Ramos (cell line): ENCODE results near the gene DR1.
"Not testable (repeated sequence)": the region's sequence is repeated elsewhere in the genome, so short reads cannot be mapped to it uniquely, and the experiment has no call there.

Source experiments
- in situ Hi-C: fragments of 300-500 bp; cut with MboI; formaldehyde crosslinking; loops from one replicate; pipeline ENCODE4 v1.14.3; 2022; ENCODE audit warnings: low sequenced_read_pairs; ENCODE audit not compliant: unreplicated experiment

Gene DR1

DNA sequence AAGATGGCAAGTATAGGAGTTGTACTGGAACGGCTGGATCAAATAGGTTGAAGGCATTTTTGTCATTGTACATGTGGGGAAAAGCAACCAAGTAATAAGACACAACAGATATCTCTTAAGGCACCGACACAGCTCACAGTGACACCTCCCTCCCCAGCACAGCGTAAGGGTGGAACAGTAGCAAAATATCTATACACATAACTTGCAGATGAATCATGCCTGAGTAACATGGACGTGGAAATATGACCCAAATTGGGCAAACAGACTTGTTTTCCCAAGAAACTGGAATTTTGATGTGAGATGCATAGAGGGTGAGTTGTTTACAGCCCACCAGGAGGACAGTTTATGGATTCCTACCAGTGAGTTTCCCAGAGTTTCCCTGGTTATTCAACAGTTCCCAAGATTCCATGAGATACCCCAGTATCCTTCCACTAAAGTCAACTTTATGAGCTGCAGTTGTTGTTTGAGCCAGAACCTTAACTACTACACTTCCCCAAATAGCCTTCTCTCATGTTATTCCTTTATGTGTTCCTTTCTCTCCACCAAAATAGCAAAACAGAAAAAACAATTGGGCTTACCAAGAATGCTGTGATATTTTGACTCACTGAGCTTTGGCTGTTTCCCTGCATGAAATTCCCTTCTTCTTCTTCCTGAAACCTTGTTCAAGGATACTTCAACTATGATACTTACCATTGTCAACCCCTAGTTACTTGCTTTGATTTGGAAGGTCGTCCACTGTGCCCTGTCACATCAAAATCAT, 7.1 kb upstream of the DR1 start:
- in situ Hi-C loops = no loop called here

DNA sequence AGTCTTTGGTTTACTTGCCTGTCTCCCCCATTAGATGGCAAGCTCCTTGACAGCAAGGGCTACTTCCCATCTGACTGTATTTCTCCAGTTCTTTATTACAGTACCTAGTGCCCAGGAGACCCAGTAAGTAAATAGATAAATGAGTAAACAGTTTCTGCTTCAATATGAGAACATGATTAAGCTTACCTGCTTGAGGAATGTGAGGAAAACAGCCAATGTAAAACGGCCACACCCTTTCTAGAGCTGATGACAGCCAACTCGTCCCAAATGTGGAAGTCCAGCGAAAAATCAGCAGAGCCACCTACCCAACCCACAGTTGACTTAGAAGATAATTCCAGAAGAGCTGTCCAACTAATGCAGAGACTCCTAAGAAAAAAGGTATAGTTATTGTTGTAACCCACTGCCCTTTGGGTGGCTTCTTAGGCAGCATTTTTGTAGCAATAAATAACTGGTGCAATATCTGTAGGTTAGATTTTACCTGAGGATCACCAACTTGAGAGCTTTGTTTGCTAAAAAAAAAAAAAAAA, 6.5 kb upstream of the DR1 start:
- in situ Hi-C loops = no loop called here

DNA sequence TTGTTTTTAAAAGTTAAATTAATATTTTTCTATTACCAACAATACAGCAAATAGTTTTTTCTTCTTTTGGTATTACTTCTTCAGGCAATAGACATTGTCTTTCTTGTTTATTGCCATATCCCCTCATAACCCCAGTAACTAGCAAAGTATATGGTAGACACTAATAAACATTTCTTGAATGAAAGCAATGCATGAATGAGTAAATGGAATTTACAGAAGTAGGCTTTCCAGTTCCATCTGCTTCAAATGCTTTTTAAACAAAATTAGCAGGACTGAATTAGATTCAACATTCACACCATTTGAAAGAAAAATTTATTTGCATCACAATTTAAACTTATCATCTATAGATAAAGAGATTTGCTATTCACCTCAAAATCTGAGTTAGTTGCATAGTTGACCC, 5.6 kb upstream of the DR1 start:
- in situ Hi-C loops = no loop called here

DNA sequence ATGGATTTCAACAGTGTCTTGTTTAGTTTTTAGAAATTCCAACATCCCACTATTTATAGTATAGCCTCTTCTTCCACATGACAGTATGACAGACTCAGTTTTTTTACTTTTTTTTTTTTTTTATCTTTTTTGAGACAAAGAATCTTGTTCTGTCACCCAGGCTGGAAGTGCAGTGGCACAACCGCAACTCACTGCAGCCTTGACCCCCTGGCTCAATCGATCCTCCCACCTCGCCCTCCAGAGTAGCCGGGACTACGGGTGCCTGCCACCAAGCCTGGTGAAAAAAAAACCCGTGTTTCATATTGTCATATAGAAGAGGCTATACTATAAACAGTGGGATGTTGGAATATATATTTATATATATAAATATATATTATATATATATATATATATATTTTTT, 1.2 kb upstream of the DR1 start:
- in situ Hi-C loops = no loop called here

DNA sequence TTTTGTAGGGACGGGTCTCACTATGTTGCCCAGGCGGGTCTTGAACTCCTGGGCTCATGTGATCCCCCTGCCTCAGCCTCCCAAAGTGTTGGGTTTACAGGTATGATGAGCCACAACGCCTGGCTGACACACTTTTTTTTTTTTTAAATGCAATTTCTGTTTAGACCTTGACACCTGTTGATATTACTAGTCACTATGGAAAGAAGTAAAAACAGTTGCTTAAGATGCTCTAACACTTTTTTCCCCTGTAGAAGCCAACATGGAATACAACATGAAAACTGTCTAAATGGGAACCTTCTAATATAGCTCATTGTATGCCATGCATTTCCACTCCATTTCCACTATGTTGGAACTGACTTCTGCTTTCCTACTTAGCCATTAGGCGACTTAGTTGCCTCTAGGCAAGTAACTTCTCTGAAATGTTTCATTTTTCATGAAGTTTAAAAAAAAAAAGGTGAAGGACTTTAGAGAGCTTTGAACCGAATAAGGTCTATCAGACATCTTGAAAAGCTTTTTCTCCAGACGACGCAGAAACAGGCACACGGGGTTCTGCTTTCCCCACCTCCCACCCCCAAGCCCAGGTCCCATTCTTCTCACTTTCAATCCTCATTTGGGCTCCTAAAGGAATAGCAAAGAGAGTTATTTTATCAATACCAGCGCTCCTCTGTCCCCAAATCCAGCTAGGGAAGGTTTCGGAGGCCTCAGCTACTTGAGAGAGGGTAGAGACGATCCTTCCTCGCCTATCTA, 648 bp upstream of the DR1 start:
- in situ Hi-C loops = no loop called here

DNA sequence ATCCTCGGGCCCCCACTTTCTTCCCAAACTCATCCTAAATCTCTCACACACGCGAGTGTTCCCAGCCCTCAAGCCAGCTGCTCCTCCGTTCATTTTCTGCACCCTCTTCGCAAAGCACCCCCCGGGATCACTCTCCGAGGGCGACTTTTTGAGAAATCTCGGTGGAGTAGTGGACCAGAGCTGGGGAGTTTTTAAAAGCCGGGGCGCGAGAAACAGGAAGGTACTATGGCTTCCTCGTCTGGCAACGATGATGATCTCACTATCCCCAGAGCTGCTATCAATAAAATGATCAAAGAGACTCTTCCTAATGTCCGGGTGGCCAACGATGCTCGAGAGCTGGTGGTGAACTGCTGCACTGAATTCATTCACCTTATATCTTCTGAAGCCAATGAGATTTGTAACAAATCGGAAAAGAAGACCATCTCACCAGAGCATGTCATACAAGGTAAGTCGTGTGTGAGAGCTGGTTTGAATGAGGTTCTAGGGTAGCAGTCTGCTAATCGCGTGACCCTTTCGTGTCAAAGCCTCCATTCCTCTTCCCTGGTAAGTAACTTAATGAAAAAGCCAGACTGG, 800 bp downstream of the DR1 start:
- in situ Hi-C loops = no loop called here

DNA sequence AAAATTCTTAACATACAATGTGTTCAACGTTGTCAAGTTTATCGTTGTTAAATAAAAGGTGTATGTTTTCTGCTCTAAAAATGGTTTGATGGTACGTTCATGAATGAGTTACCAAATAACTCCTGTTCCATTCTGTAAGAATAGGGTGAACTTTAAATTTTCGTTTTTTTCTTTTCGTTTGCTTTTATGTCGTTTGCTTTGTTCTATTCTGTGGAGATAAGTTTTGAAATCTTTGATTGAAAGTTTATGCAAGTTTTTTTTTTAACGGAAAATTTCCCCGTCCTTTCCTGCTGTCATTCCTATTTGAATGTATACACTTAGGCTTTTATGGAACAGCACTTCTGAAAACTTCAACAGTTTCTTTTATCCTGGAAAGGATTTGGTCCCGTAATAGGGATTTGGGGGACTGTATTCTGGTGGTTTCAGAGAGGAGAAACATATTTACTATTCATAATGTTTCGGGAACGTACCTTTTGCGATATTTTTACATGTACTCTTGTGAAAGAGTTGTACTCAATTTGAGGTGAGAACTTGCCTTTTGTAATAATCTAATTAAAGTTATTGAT, 1.7 kb downstream of the DR1 start:
- in situ Hi-C loops = no loop called here

DNA sequence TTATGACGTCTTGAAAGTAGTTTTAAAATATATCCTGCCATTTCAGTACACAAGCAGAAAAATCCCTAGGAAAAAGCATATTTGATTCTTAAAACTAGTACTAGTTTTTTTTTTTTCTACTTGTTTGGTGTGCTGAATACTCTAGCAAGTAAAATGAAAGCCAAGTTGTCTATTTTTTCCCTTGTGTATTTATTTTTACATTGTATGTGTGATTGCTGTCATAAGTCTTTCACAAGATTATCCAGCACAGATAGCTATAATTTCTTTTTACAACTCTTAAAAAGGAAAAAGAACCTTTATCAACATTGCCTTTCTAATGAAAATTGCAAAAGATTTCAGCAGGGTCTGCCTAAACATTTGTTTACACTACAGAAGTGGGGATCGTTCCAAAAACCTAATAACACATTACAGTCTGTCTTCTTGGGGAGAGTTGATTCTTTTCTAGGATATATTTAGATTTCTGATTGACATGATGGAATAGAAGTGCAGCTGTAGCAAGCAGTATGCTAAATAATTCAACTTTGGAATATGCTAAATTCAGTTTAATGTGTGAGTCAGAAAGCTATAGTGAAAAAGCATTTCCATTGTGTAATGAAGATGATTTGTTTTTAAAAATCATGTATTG, 2.5 kb downstream of the DR1 start:
- in situ Hi-C loops = no loop called here

DNA sequence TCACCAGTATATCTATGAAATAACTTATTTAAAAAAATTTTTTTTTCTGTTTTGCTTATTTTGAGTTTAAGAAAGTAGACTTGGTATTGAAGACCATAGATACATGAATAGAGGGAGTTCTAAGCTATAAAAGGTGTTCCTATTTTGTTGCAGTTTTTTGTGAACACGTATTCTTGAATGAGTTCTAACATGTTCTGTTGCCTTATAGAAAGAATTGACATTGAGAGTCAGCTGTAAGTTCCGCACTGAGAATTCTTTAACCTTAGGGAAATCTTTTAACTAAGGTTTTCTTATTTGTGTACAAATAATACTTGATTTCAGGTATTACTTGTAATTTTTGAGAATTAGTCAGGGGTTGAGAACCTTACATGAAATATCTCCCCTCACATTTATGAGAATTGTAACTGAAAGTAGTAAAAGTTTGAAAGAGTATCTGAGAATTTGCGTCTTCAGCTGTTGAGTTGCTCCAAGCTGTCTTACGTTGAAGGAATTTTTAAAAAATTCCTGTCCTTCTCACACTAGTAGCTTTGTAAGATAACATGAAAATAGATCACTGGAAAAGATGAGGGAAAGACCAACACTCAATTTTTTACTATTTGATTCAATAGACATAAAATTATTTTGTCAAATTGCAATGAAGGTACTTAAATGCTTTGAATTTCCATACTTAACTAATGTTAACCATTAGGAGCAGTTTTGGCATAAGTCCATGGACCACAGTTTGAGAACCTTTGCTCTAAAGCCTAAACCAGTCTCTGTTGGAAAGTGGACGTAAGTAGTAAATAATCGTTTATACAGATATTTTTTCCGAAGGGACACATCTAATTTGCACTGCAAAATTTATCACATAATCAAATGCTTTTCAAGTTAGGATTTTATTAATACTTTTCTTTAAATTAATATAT, 3.8 kb downstream of the DR1 start:
- in situ Hi-C loops = no loop called here

DNA sequence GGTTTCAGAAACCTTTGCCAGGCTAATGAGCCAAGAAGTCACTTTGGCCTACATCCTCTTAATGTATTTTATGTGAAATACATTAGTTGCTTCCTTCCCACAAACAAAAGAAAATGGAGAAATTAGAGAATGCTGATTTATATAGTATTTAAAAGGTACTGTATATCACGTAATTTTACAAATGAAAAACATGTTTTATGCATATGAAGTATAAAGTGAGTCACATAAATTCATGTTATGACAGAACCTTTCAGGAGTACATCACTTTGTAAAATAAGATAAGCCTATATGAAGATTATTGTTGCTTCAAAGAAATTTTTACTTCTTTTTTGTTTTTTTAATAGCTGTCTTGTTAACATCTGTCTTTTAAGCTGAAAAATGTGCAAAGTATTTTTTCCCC, 4.6 kb downstream of the DR1 start:
- in situ Hi-C loops = no loop called here

DNA sequence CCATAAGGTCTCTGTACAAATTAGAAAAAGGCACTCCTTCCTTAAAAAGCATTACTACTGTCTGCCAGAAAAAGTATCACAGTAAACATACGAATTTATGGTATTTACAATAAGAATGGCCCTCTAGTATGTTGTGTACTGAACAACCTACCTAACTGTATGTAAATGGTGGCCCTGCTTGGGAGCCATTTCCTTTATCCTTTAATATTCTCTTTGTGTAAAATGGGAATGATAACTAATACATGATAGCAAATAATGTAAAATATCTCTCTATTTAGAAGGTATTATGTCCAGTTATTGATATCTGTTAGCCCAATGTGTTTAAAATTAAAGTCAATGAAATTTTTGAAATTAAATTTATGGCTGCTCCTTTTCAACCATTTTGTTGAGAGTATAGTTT, 5.2 kb downstream of the DR1 start:
- in situ Hi-C loops = no loop called here

DNA sequence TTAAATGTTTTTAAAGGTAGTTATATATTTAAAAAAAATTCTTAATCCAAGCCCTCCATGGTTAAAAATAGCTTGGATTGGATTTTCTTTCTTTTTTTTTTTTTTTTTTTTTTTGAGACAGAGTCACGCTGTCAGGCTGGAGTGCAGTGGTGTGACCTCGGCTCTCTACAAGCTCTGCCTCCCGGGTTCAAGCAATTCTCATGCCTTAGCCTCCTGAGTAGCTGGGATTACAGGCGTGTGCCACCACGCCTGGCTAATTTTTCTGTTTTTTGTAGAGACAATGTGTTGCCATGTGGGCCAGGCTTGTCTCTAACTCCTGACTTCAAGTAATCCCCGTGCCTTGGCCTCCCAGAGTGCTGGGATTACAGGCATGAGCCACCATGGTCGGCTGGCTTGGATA, 5.6 kb downstream of the DR1 start:
- in situ Hi-C loops = not testable (repeated sequence)

DNA sequence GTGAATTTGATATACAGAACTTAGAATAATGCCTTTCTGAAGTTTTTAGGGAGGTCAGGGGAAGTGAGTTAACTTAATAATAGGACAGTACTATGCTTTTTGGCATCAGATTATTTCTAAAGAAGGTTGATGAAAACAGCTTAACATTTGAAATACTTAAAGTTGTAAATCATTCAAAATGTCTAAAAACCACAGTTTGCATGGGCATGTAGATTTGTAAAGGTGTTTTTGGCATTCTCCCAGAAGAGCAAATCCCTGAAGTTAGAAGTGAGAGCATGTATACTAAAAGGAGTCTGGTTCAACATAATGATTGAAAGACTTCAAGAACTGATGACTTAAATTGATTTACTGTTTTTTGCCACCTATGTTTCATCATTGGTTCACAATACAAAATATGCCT, 6.7 kb downstream of the DR1 start:
- in situ Hi-C loops = no loop called here

DNA sequence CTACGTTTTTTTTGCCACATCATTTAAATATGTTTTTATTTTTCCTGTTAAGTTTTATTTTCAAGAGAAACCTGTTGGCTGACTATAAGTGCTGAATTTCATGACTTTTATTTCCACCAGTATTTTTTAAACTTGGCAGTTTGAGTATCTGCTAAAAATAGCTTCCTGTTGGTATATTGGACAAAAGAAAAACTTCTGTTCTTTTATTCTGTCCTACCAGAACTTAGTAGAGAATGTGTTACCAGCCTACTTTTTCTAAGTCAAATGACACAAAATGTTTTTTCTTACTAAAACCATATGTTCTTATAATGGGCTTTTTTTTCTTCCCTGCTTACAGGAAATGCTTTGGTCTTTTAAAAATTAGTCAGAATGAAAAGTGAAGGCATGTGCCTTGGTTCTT, 7.6 kb downstream of the DR1 start:
- in situ Hi-C loops = no loop called here

DNA sequence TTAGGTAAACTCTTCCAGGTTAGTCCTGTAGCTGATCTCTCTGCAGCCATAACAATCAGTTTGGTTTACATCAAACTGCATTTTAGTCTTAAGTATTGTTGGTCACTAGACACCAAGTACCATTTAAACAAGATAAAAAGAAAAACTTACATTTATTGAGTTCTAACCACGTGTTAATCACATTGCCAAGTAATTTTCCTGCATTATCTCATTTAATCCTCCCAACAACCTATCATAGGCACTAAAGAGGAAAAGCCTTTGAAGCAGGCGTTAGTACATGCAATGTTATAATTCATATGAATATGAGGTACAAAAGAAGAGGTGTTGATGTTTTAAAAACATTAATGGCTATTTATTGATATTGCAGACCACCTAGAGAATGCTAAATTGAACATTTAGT, 9.0 kb downstream of the DR1 start:
- in situ Hi-C loops = no loop called here

DNA sequence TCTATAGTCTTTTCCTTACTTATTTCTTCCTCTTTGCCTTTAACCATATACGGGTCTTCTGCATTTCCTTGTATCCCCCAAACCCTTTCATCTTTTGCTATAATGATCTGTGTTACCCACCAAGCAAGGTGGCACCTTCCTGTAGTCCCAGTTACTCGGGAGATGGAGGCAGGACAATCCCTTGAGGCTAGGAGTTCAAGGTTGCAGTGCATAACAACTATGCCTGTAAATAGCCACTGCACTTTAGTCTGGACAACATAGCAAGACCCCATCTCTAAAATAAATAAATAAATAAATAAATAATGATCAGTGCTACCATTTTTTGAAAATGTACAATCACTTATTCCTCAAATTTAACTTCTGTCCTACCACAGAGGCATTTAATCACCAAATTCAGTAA, 11.5 kb downstream of the DR1 start:
- in situ Hi-C loops = no loop called here

DNA sequence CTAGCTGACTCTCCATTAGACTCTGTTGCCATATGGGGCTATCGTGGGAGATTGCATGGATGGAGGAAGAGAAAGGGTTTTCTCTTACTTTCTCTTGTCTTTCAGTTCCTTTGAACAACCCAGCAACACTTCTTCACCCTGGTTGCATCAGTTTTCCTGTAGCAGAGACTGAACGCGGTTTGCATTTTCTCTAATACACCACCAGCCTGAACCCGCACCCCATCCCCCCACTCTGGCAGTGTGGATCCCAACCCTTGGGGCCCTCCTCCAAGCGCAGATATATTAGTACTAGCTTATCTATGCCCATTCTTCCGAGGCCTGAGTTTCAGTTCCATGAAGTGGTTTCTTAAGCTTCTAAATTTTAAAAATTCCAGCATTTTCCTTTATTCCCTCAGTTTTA, 12.6 kb downstream of the DR1 start:
- in situ Hi-C loops = no loop called here

DNA sequence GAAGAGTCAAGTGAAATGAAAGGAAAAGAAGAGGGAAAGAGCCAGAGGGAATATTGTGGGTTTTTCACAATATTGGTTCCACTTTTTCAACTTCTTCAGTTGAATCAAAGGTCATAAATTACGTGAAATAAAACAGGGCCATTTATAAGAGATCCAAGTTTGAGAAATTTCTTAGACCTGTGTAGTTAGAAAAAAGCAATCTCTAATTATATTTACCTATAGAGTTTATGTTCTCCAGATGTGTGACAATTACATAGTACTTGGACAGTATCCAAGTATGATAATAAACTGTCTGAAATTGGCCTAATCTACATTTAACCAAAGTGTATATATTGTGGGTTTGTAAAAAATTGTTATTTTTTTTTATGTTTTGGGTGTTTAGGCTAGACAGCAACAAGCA, 14.4 kb downstream of the DR1 start:
- in situ Hi-C loops = no loop called here

DNA sequence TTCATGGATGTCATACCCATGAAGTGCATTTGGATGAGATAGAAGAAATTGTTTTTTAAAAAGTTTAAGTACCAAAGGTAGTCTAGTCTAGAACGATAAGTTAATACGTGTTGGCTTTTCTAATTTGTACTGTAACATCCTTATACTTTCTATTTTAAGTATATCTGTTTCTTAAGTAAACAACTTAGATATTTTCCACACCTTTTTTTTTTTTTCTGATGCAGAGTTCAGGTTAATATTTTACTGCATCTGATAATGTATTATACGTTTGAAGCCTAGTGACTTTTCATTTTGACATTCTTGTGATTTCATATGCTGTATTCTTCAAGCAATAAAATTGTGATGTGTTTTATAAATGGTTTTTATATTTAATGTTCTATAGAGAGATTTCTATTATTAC, 16.5 kb downstream of the DR1 start:
- in situ Hi-C loops = no loop called here

DNA sequence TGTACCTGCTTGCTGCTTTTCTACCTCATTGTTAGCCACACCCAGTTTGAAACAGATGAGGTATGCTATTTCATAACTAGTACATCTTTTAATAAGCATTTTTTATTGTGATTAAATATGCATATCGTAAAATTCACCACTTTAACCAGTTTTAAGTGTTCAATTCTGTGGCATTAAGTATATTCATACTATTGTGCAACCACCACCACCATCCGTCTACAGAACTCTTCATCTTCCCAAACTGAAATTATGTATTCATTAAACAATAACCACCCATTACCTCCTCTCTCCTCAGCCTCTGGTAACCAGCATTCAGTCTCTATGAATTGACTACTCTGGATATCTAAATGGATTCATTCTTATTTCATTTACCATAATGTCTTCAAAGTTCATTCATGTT, 20.1 kb downstream of the DR1 start:
- in situ Hi-C loops = no loop called here
